ENCODE results near the gene MORN1. TPM values are rescaled to one million over a fixed set of nuclear protein-coding genes. Genes with fewer than 3 reads are reported as not detected.
A peak's percentile ranks its signal among the peaks of the same experiment; 100 is the strongest.

MORN1 gene
- total and polyA plus RNA-seq, 9 donors, result 4.3 to 9.3 (median 7.5) TPM

DNA sequence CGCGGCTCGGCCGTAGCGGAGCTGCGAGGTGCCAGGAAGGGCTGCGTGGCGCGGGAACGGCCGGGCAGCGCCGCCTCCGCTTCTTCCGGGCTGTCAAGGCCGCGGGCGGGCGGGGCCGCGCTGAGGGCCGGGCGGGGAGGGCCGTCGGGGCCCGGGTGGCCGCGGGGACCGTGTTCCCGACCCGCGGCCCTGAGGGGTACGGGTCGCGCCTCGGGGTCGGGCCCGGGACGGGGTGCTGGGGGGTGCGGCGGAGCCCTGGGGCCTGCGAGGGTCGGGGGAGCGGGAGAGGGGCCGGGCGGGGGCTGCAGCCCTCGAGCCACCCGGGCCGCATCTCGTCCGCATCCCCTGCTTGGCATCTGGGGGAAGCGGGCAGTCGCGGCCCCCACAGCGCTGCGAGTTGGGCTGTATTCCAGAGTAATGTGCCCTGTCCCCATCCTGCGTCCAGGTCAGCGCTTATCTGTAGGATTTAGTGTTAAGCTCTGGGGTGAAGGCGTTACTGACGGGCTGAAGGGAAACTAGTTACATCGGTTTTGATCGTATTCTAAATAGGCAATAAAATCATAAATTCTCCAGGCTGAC lies 666 bp upstream of the MORN1 start:
- H3K36me3 ChIP-seq (ENCODE audit: control insufficient read depth, insufficient read depth, low read length), result peaks cover 52% of the 10 kb centered on the region
- peaks cover 24% of the 10 kb centered on the region for H3K4me1 ChIP-seq (ENCODE audit: control insufficient read depth, insufficient read depth, low read length)
- no peaks in the 10 kb centered on the region for H3K27me3 ChIP-seq (ENCODE audit: control insufficient read depth, insufficient read depth, low read length)
- H3K9me3 ChIP-seq (replicated peaks; ENCODE audit: control insufficient read depth, low read depth, low read length), result no peaks in the 10 kb centered on the region
- WGBS (ENCODE audit: insufficient coverage), result 0% methylated on average over 15 of the region's 62 CpGs
- no peak for DNase-seq
- peak overlapping the region; percentile 80 for H3K4me3 ChIP-seq (ENCODE audit: low read length)
- no peak overlapping the region for H3K27ac ChIP-seq (ENCODE audit: low read length)

- no peak overlapping the region for H3K27ac ChIP-seq (ENCODE audit: low read length)
- peaks cover 33% of the 10 kb centered on the region for H3K36me3 ChIP-seq (ENCODE audit: control insufficient read depth, insufficient read depth, low read length)
- no peak for DNase-seq
- 80% methylated on average over 1 of the region's 7 CpGs for WGBS (ENCODE audit: insufficient coverage)
- H3K4me3 ChIP-seq (ENCODE audit: low read length), result no peak overlapping the region
- peaks cover 38% of the 10 kb centered on the region for H3K4me1 ChIP-seq (ENCODE audit: control insufficient read depth, insufficient read depth, low read length)
- no peaks in the 10 kb centered on the region for H3K9me3 ChIP-seq (replicated peaks; ENCODE audit: control insufficient read depth, low read depth, low read length)
- H3K27me3 ChIP-seq (ENCODE audit: control insufficient read depth, insufficient read depth, low read length), result no peaks in the 10 kb centered on the region
Observed at GRCh38 chr1:2389644-2390043, 1.7 kb downstream of the MORN1 start.

DNA sequence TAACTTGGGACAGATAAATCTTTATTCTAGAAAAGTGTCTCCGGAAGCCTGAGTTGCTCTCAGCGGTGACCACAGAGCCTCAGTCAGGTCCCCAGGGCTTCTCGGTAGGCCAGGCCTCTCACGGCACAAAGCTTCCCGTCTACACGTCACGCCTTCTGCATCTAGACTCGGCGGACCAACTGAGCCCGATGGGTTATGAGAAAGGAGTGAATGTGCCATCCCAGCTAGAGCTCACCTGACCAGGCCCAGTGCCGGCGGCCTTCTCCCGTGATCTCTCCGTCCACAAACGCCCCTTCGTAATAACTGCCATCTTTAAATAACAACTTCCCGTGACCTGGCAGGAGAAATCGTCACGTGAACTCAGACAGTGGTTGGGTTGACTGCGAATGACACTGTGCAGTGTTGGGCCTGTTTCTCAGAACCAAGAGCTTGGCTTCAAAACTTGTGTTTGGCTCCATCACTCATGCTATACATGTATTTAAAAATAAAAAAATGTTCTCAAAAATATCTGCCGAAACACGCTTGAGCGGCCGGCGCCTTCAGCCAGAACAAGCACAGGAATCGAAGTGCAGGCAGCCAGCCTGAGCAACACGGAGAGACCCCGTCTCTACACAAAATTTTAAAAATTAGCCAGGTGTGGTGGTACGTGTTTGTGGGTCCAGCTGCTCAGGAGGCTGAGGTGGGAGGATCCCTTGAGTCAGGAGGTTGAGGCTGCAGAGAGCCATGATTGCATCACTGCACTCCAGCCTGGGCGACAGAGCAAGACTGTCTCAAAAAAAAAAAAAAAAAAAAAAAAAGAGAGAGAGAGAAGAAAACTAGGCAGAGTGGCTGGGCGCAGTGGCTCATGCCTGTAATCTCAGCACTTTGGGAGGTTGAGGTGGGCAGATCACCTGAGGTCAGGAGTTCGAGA lies 3.1 kb downstream of the MORN1 start:
- 91% methylated on average over 26 of the region's 32 CpGs for WGBS (ENCODE audit: insufficient coverage)
- H3K27ac ChIP-seq (ENCODE audit: low read length), result peak overlapping the region; percentile 20
- H3K4me1 ChIP-seq (ENCODE audit: control insufficient read depth, insufficient read depth, low read length), result peaks cover 38% of the 10 kb centered on the region
- no peak overlapping the region for H3K4me3 ChIP-seq (ENCODE audit: low read length)
- H3K27me3 ChIP-seq (ENCODE audit: control insufficient read depth, insufficient read depth, low read length), result no peaks in the 10 kb centered on the region
- H3K9me3 ChIP-seq (replicated peaks; ENCODE audit: control insufficient read depth, low read depth, low read length), result no peaks in the 10 kb centered on the region
- H3K36me3 ChIP-seq (ENCODE audit: control insufficient read depth, insufficient read depth, low read length), result peaks cover 21% of the 10 kb centered on the region
- no peak for DNase-seq

DNA sequence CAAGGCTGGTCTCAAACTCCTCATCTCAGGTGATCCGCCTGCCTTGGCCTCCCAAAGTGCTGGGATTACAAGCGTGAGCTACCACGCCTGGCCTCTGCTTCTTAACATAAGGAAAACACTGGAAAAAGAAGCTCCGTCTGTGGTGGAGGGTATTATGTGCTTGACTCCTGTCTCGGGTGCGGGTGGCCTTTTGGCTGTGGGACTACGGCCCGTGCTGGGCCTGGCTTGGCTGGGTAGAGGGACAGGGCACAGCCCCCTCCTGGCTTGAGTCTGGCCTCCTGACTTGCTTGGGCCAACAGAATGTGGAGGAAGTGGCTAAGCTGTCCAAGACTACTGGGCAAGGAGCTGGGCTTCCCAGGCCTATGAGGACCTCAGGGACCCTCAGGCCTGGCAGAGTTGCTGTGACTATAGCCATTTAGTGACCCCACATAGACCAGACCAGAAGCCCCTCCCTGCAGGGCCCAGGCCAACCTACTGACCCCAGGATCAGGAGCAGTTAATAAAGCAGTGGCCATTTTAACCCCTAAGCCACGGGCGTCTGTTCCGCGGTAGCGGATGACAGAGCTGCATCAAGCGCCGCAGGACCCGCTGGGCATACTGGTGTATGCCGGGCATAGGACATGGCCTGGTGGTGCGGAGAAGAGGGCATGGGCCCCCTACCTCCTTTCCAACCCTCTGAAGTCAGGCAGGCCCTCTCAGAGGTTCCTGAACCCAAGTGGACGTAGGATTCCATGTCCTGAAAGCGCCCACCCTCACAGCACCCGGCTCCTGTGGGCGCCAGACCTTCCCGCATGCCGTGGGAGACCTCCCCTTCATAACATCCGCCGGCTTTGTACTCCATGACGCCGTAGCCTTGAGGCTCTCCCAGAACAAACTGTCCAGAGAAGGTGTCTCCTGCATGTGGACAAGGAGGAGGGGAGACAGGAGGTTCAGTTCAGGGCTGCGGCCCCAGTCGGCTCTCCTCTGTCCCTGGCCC lies 4.4 kb downstream of the MORN1 start:
- H3K4me1 ChIP-seq (ENCODE audit: control insufficient read depth, insufficient read depth, low read length), result peaks cover 29% of the 10 kb centered on the region
- no peak for DNase-seq
- H3K27me3 ChIP-seq (ENCODE audit: control insufficient read depth, insufficient read depth, low read length), result no peaks in the 10 kb centered on the region
- no peak overlapping the region for H3K4me3 ChIP-seq (ENCODE audit: low read length)
- H3K27ac ChIP-seq (ENCODE audit: low read length), result no peak overlapping the region
- no peaks in the 10 kb centered on the region for H3K9me3 ChIP-seq (replicated peaks; ENCODE audit: control insufficient read depth, low read depth, low read length)
- WGBS (ENCODE audit: insufficient coverage), result 92% methylated on average over 23 of the region's 30 CpGs
- H3K36me3 ChIP-seq (ENCODE audit: control insufficient read depth, insufficient read depth, low read length), result peaks cover 17% of the 10 kb centered on the region

DNA sequence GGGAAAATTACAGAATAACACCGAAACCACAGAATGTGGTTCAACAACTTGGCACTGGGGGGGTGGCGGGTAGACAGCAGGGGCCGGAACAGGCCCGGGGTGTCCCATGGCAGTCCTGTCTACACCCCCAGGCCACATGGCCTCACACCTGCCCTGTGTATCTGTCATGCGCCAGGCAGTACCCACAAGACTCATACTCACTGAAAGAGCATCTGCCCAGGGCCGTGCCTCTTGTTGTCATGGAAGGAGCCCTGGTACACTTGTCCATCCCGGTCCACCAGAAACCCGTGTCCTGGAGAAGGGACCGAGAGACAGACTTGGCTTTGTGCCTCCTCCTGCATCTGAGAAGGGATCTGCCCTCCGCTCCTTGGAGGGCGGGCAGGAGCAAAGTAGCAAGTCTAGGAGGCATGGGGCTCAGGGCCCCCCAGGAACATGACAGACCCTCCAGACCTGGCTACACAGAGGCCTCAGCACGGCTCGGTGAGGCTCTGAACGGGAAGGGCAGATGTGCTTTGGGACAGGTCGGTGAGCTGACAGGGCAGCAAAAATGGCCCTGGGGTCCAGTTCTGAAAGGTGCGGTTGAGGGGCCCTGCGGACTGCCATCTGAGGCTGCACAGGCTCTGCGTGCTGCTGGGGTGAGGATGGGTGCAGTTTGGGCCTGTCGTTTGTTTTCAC lies 5.6 kb downstream of the MORN1 start:
- DNase-seq, result no peak
- Histone ChIP-seq H3K4me1 (ENCODE audit: control insufficient read depth, insufficient read depth, low read length) (peaks cover 38% of the 10 kb centered on the region), H3K9me3 (replicated peaks; ENCODE audit: control insufficient read depth, low read depth, low read length) (no peaks in the 10 kb centered on the region), H3K4me3 (ENCODE audit: low read length) (no peak overlapping the region), H3K27me3 (ENCODE audit: control insufficient read depth, insufficient read depth, low read length) (no peaks in the 10 kb centered on the region), H3K27ac (ENCODE audit: low read length) (peak overlapping the region; percentile 71), H3K36me3 (ENCODE audit: control insufficient read depth, insufficient read depth, low read length) (peaks cover 17% of the 10 kb centered on the region)
- 85% methylated on average over 17 of the region's 19 CpGs for WGBS (ENCODE audit: insufficient coverage)

- peaks cover 34% of the 10 kb centered on the region for H3K4me1 ChIP-seq (ENCODE audit: control insufficient read depth, insufficient read depth, low read length)
- H3K4me3 ChIP-seq (ENCODE audit: low read length), result no peak overlapping the region
- H3K36me3 ChIP-seq (ENCODE audit: control insufficient read depth, insufficient read depth, low read length), result peaks cover 17% of the 10 kb centered on the region
- H3K9me3 ChIP-seq (replicated peaks; ENCODE audit: control insufficient read depth, low read depth, low read length), result no peaks in the 10 kb centered on the region
- no peaks in the 10 kb centered on the region for H3K27me3 ChIP-seq (ENCODE audit: control insufficient read depth, insufficient read depth, low read length)
- H3K27ac ChIP-seq (ENCODE audit: low read length), result peak overlapping the region; percentile 71
- DNase-seq, result peak; percentile 50
- 75% methylated on average over 38 of the region's 41 CpGs for WGBS (ENCODE audit: insufficient coverage)
Observed at GRCh38 chr1:2384941-2385481, 6.3 kb downstream of the MORN1 start.

- WGBS (ENCODE audit: insufficient coverage), result 86% methylated on average over 14 of the region's 21 CpGs
- Histone ChIP-seq H3K27me3 (ENCODE audit: control insufficient read depth, insufficient read depth, low read length) (no peaks in the 10 kb centered on the region), H3K4me3 (ENCODE audit: low read length) (no peak overlapping the region), H3K4me1 (ENCODE audit: control insufficient read depth, insufficient read depth, low read length) (peaks cover 41% of the 10 kb centered on the region), H3K9me3 (replicated peaks; ENCODE audit: control insufficient read depth, low read depth, low read length) (no peaks in the 10 kb centered on the region), H3K36me3 (ENCODE audit: control insufficient read depth, insufficient read depth, low read length) (peaks cover 15% of the 10 kb centered on the region), H3K27ac (ENCODE audit: low read length) (peak overlapping the region; percentile 67)
- no peak for DNase-seq
Observed at GRCh38 chr1:2384130-2384860, 7.1 kb downstream of the MORN1 start.

DNA sequence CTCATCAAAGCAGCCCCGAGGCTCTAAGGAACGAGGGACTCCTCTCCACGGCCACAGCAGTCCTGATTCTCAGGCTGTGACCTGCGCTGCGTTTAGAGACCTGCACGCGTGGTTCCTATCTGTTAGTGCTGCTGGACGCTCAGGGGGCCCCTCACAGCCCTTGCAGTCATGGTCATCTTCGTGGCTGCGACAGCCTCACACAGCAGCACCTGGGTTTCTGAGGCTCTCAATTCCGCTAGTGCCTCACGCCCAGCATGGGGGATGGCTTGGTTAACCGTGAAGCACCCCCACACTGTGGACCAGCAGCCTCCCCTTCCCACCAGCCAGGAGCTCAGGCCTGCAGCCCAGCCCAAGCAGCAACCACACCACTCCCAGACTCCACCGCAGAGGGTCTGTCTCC lies 7.8 kb downstream of the MORN1 start:
- no peak overlapping the region for H3K27ac ChIP-seq (ENCODE audit: low read length)
- WGBS (ENCODE audit: insufficient coverage), result 89% methylated on average over 13 of the region's 14 CpGs

More for the DNA sequence above, 7.8 kb downstream of the MORN1 start:
- no peak for DNase-seq
- Histone ChIP-seq H3K4me3 (ENCODE audit: low read length) (no peak overlapping the region), H3K27me3 (ENCODE audit: control insufficient read depth, insufficient read depth, low read length) (no peaks in the 10 kb centered on the region), H3K9me3 (replicated peaks; ENCODE audit: control insufficient read depth, low read depth, low read length) (no peaks in the 10 kb centered on the region), H3K36me3 (ENCODE audit: control insufficient read depth, insufficient read depth, low read length) (peaks cover 15% of the 10 kb centered on the region), H3K4me1 (ENCODE audit: control insufficient read depth, insufficient read depth, low read length) (peaks cover 48% of the 10 kb centered on the region)
